GM19468 (cell line): ENCODE results near the gene SIRT7.

Experiments
- ATAC-seq: cut with Tn5 transposase; IDR thresholded peaks from one replicate; pipeline ENCODE4 v1.9.1; 2021; ENCODE audit warnings: mild to moderate bottlenecking, moderate library complexity, moderate number of reproducible peaks; ENCODE audit not compliant: unreplicated experiment; ENCODE audit errors: extremely low read depth

SIRT7 gene

DNA sequence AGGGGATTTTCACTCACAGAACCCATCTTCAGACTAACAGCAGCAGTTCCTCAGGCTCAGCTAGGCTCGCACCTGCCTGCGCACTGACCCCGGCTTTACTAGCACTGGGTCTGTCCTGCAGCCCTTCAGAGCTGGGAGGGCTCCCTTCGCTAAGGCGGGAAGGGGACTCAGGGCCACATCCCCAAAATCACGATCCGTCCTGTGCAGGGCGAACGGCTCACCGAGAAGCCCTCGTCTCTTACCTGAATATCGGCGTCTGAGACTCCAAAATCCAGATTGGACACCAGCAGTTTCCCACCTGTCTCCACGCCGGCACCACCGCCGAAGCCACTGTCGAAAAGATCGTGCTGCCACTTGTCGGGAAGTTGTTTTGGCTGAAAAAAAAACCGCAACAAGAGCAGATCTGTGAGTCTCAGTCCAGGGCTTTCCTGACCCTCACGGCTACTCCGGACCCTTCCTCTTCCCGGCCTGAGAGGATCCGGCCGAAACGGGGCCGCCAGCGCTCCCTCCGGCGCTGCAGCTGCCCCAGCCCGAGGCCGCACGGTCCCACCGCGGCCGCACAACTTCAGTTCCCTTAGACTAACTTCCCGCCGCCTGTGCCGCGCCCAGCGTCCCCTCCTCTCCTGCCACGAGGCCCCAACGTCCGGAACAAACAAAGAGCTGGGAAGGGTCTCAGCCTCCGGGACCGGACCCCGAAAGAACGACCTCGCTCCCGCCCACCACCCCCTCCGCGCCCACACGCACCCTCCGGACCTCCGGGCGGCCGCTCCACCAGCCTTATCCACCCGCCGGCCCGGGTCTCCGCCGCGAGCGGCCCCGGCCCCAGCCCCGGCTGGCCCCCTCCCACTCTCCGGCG, 27.3 kb downstream of the SIRT7 start:
- no peak for ATAC-seq

- ATAC-seq, result no peak
These were observed 28.4 kb downstream of the SIRT7 start for GRCh38 chr17:81889602-81890001.

DNA sequence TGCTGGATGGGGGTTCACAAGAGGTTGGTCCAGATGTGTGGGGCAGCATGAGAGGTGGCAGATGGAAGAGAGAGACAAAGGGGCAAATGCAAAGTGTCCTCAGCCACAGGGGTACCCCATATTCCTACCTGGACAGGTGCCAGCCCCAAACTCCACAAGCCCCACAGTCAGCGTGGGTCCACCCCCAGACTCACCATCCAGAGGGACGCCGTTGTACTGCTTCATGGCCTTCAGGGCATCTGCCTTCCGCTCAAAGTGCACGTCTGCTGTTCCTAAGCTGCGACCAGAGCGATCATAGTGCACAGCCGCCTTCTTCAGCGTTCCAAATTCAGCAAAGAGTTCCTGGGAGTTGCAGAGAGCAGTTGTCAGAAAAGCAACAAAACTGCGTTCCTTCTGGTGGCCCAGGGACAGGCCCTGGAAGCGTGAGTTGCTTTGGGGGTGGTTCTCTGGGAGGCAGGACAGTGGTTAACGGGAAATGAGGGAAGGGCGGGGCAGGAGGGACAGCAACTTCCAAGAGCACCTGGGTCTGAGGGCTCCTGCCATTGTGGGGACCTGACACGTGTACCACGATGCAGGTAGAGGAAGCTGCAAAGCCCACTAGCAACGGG, 28.9 kb downstream of the SIRT7 start:
- no peak for ATAC-seq

DNA sequence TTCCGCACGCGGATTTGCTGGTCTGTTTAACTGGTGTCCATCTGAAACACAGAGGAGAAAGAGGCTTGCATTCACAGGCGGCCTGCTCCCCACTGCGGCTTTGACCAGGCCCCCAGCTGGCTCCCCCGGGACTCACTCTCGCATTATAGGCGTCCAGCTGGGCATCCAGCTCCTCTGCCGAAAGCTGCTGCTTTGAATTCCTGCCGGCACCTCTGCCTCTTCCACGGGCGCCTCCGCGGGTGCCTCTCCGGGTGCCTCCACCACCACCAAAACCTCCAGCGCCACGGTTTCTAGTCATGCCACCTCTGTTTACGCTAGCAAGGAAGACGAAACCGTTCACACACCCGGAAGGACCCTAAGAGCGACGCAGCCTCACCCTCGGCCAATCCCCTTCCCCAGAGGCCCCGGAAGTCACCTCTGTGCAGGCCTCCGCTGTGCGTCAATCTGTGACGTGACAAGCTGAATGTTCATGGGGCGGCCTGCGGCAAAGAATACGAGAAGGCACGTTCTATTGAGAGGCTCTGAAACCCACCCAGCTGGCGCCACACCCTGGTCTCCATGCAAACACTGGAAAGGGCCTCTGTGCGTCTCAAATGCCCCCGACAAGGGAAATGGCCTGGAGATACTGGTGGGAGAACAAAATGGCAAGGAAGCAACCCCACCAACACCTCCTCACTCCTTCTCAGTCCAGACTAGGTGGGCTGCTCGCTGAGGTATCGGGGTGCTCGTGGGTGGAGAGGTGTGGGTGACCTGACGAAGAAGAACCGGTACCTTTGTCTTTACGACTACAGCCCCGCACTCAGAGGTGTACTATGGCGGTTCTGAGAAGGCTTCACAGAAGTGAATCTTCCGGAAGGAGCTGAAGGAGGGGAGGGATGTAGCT, 29.6 kb downstream of the SIRT7 start:
- ATAC-seq, result no peak

DNA sequence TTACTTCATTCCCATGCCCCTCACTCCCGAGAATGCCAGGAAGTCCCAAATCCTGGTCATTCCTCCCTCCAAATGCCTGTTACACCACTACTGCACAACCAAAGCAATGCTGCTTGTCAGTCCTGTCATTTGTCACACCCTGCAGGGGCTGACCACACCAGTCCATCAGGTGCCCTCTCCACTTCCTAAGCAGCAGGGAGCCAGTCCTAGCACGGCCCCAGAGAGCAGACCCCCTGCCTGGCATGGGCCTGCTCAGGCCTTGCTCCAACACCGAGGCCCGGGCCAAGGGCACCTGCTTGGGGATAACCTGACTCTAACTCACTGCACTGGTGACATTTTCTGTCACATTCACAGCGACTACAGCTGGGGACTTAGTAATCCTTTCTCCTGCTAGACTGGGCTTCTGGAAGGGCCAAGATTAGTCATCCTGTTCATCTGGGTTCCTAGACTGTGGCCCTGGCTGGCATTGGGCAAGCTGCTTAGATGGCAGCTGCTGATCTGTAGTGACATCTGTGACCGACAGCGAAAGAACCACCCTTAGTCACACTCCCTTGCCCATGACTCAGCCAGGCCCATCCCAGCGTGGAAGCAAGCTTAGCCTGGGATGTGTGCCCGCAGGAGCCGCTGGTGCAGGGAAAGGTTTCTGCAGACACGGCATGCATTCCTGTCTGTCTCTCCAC, 32.0 kb downstream of the SIRT7 start:
- ATAC-seq, result no peak

DNA sequence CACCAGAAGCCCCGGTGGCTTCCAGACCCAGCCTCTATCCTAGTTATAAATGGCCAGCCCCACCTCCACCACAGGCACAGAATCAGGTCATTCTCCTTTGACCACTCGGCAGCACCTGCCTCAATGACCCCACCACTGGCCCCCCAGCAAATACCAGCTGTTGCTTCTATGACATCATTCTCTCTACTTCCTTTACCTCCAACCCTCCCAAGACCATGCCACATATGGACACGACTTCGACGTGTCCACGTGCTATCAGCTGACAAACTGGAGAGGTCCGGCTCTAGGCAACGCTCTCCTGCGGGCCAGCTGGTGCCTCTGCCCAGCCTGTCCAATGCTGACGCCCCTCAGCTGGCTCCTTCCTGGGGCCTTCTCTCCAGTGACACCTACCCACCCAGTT, 32.5 kb downstream of the SIRT7 start:
- ATAC-seq, result no peak

- ATAC-seq, result no peak
These were observed 33.0 kb downstream of the SIRT7 start for GRCh38 chr17:81884968-81885367.

- no peak for ATAC-seq
These were observed 33.5 kb downstream of the SIRT7 start for GRCh38 chr17:81884520-81884919.

DNA sequence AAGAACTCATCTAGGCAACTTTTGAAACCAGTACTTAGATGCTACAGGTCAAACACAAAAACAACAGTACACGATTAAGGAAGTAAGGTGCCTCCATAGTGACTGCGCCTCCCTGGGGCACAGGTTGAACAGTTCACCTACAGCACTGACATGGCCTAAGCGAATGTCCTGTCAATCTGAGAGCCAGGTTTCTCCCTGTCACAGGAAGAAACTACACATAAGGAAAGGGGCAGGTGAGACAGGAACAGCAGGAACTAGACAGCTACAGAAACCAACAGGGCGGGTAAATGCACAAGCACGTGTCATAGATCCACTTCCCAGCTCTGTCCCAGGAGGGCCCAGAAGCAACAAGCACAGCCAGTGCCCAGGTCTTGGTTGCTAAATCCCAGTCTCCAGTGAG, 38.9 kb downstream of the SIRT7 start:
- ATAC-seq, result no peak

- ATAC-seq, result no peak
These were observed 39.7 kb downstream of the SIRT7 start for GRCh38 chr17:81878294-81878693.

- no peak for ATAC-seq
These were observed 40.4 kb downstream of the SIRT7 start for GRCh38 chr17:81877569-81877968.

DNA sequence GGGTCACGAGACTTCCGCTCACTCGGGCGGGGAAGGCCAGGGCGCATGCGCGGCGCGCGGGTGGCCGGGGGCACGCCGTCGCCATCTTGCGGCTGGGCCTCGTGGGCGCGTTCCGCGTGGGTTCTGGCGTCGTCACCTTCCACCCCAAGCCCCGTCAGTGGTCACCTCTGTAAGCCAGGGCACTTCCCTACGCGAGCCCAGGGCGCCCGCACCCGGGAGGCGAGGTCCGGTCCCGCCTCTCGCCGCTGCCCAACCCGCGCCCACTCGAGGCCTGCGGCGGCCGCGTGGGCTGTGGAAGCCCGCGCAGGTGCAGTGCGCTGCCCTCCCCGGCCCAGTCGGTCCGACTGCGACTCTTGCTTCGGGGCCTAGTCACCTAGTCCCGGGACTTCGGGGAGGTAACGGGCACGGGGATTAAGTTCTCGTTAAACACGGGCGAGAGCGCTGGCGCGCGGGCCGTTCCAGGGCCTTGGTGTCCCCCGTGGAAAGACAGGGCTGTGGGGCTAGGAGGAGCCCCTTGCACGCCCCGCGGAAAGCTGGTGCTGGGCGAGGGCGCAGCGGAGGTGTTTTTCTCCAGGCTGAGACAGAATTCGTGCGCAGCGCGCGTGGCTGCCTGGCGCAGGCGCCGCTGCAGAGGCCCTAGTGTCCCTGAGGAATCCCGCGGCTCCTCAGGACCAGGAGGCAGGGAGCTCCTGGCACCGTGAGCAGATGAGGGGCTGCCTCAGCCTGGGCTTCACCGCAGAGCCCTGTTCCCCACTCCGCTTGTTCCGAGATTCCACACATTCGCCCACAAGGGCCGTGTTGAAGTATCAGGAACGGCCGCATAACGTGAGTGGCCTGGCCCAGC, 46.4 kb downstream of the SIRT7 start:
- peak; percentile 16 for ATAC-seq

GRCh38 chr17:81870981-81871386, 47.0 kb downstream of the SIRT7 start, which contains the start of gene ARHGDIA:
TSS of gene ARHGDIA (minus strand) at chr17:81871337. CDS start at chr17:81869930, 1,407 bp downstream.
- peak; percentile 9 for ATAC-seq

DNA sequence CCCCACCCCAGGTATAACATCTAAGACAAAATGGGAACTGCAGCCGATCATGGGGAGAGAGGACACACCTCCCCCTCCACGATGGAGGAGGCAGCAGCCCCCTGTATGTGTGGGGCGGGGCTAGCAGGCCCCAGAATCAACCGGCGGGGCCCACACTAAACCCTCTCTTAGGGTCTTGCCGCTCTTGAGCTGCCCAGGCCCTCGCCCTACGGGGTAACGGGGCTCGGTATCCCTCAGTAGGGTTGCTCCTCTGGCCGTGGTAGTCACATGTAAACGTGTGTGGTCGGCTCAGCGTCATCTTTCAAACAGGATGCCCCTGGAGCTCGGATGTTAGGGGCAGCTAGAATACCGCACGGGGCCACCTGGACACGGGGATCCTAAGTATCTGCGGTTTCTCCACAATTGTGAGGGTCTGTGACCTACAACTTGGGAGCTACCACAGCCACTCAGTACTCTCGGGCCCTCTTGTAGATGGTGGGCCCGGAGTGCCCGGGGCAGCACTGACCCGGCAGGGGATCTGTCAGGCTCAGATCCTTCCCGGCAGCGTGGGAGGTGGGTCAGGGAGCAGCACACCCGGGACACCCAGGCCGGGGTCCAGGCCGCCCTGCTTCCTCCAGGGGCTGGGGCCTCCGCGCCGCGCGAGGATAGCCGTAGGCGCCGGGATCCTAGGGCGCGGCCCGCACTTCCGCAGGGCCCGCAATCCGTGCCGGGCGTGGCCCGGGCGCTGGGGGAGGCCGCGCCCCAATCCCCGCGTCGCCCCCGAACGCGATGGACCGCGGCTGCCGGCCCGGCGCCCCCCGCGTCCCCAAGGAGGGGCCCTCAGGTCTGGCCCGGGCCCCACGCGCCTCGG, 47.6 kb downstream of the SIRT7 start:
- ATAC-seq, result no peak

GRCh38 chr17:81869221-81870130, 48.5 kb downstream of the SIRT7 start:
- no peak for ATAC-seq

- no peak for ATAC-seq
These were observed 49.2 kb downstream of the SIRT7 start for GRCh38 chr17:81868674-81869220.
